Hepatocyte (in vitro differentiated cells): ENCODE data around the gene NUDT17.
"Not testable (repeated sequence)": the region's sequence is repeated elsewhere in the genome, so short reads cannot be mapped to it uniquely, and the experiment has no call there.

ENCODE experiments used
- CTCF ChIP-seq: fragments of 200-600 bp; sonication (generic); IDR thresholded peaks from 2 replicates; pipeline ENCODE4 v1.5.1; 2016; ENCODE audit warnings: antibody characterized with exemption, mild to moderate bottlenecking; ENCODE audit not compliant: poor library complexity
- EZH2 ChIP-seq: fragments of 200-600 bp; sonication (generic); IDR thresholded peaks from 2 replicates; pipeline ENCODE4 v1.6.1; 2016; ENCODE audit warnings: antibody characterized with exemption, mild to moderate bottlenecking, borderline replicate concordance
- EZH2phosphoT487 ChIP-seq: fragments of 200-600 bp; sonication (generic); IDR thresholded peaks from one replicate; pipeline ENCODE4 v1.6.1; 2018; ENCODE audit warnings: antibody characterized with exemption, mild to moderate bottlenecking, low read depth, moderate library complexity; ENCODE audit not compliant: unreplicated experiment, severe bottlenecking

GRCh38 chr1:145830810-145831209, 14.6 kb upstream of the NUDT17 start:
- TF ChIP-seq CTCF, EZH2, EZH2phosphoT487: not testable (repeated sequence)
